GM19240 (cell line): ENCODE data around the gene CCDC126.
"Not testable (repeated sequence)": the region's sequence is repeated elsewhere in the genome, so short reads cannot be mapped to it uniquely, and the experiment has no call there.

Experiments used
- DNase-seq: peaks from one replicate; pipeline ENCODE4 v3.0.0; 2011; ENCODE audit warnings: low spot score; ENCODE audit not compliant: insufficient read length

The CCDC126 gene

GRCh38 chr7:23622506-23622925 is 25.3 kb downstream of the CCDC126 start:
- no peak for DNase-seq

GRCh38 chr7:23628370-23628769 is 31.2 kb downstream of the CCDC126 start:
- DNase-seq = no peak

- DNase-seq = no peak
Observed at GRCh38 chr7:23633417-23633816, 36.2 kb downstream of the CCDC126 start.

- no peak for DNase-seq
Observed at GRCh38 chr7:23645822-23646221, 48.6 kb downstream of the CCDC126 start.

GRCh38 chr7:23653942-23654341 is 56.8 kb downstream of the CCDC126 start:
- DNase-seq = no peak

GRCh38 chr7:23654508-23654907 is 57.3 kb downstream of the CCDC126 start:
- no peak for DNase-seq

GRCh38 chr7:23655433-23655832 is 58.3 kb downstream of the CCDC126 start:
- DNase-seq = no peak

GRCh38 chr7:23658831-23659427 is 61.7 kb downstream of the CCDC126 start:
- no peak for DNase-seq

- DNase-seq = no peak
Observed at GRCh38 chr7:23661385-23661784, 64.2 kb downstream of the CCDC126 start.

- DNase-seq = no peak
Observed at GRCh38 chr7:23662124-23662983, 65.2 kb downstream of the CCDC126 start.

- no peak for DNase-seq
Observed at GRCh38 chr7:23662984-23663313, 65.8 kb downstream of the CCDC126 start.

GRCh38 chr7:23664122-23664521 is 66.9 kb downstream of the CCDC126 start:
- DNase-seq = no peak

GRCh38 chr7:23672033-23672432 is 74.9 kb downstream of the CCDC126 start:
- no peak for DNase-seq

- peak; percentile 41 for DNase-seq
Observed at GRCh38 chr7:23679898-23680413, 82.8 kb downstream of the CCDC126 start, which contains the start of gene FAM221A. Gene FAM221A, plus strand, starts transcription at chr7:23680199. Its CDS starts 20 bp downstream, at chr7:23680219.

- DNase-seq = no peak
Observed at GRCh38 chr7:23680414-23681405, 83.5 kb downstream of the CCDC126 start.

- DNase-seq = not testable (repeated sequence)
Observed at GRCh38 chr7:23684041-23684440, 86.9 kb downstream of the CCDC126 start.

GRCh38 chr7:23685731-23686130 is 88.5 kb downstream of the CCDC126 start:
- no peak for DNase-seq

GRCh38 chr7:23687011-23687410 is 89.8 kb downstream of the CCDC126 start:
- no peak for DNase-seq

- no peak for DNase-seq
Observed at GRCh38 chr7:23689165-23689564, 92.0 kb downstream of the CCDC126 start.

- DNase-seq = no peak
Observed at GRCh38 chr7:23691320-23691719, 94.1 kb downstream of the CCDC126 start.

GRCh38 chr7:23693224-23693623 is 96.0 kb downstream of the CCDC126 start:
- no peak for DNase-seq
